Fibroblast of mammary gland (primary cell): Measurements from ENCODE around the gene ZNF714.
A peak's percentile ranks its signal among the peaks of the same experiment; 100 is the strongest.

Source experiments
- DNase-seq: peaks from one replicate; pipeline ENCODE4 v3.0.0-alpha.2; 2010; ENCODE audit warnings: low read depth
- H3K4me3 ChIP-seq: 2 replicates; pipeline ENCODE4 v1.5.1; 2011; ENCODE audit warnings: low read depth, mild to moderate bottlenecking, low read length, moderate library complexity; ENCODE audit not compliant: control insufficient read depth
- CTCF ChIP-seq: conservative IDR thresholded peaks from 2 replicates; pipeline ENCODE4 v1.5.1; 2011; ENCODE audit warnings: low read depth, low read length, inconsistent platforms; ENCODE audit not compliant: control insufficient read depth, insufficient read depth

ZNF714 gene

GRCh38 chr19:21151460-21151859, 69.5 kb downstream of the ZNF714 start:
- no peak for DNase-seq
- TF ChIP-seq CTCF = no peak
- no peak overlapping the region for H3K4me3 ChIP-seq

GRCh38 chr19:21158523-21159135, 76.6 kb downstream of the ZNF714 start:
- peak; percentile 54 for DNase-seq
- no peak overlapping the region for H3K4me3 ChIP-seq
- no peak for TF ChIP-seq CTCF

- H3K4me3 ChIP-seq = no peak overlapping the region
- no peak for DNase-seq
- no peak for TF ChIP-seq CTCF
Measured at GRCh38 chr19:21164541-21164940, 82.5 kb downstream of the ZNF714 start.

GRCh38 chr19:21166436-21166835, 84.4 kb downstream of the ZNF714 start:
- no peak for DNase-seq
- no peak overlapping the region for H3K4me3 ChIP-seq
- TF ChIP-seq CTCF = no peak
